Mucosa of rectum (tissue), 2 donors: ENCODE results near the gene RTCB.
"Not testable (repeated sequence)": the region's sequence is repeated elsewhere in the genome, so short reads cannot be mapped to it uniquely, and the experiment has no call there.

Experiments
- H3K27ac ChIP-seq, 2 donors: one replicate each; pipeline ENCODE4 v1.7.0; 2013; ENCODE audit warnings: inconsistent platforms in 2 of 2, low read depth in 2 of 2, low read length in 2 of 2
- H3K27me3 ChIP-seq, 2 donors: one replicate each; pipeline ENCODE4 v1.7.0; 2013; ENCODE audit warnings: low read length in 2 of 2; ENCODE audit not compliant: control insufficient read depth in 2 of 2, insufficient read depth in 2 of 2
- H3K36me3 ChIP-seq, 2 donors: one replicate each; pipeline ENCODE4 v1.7.0; 2013; ENCODE audit warnings: low read length in 2 of 2; ENCODE audit not compliant: control insufficient read depth in 2 of 2, insufficient read depth in 2 of 2
- H3K4me1 ChIP-seq, 2 donors: one replicate each; pipeline ENCODE4 v1.7.0; 2013; ENCODE audit warnings: low read length in 2 of 2, mild to moderate bottlenecking in 1 of 2; ENCODE audit not compliant: control insufficient read depth in 2 of 2, insufficient read depth in 2 of 2
- H3K4me3 ChIP-seq, 2 donors: one replicate each; pipeline ENCODE4 v1.7.0; 2013; ENCODE audit warnings: low read length in 2 of 2
- H3K9ac ChIP-seq, 2 donors: one replicate each; pipeline ENCODE4 v1.7.0; 2013; ENCODE audit warnings: low read length in 2 of 2, low read depth in 1 of 2, mild to moderate bottlenecking in 1 of 2
- H3K9me3 ChIP-seq, 2 donors: one replicate each; pipeline ENCODE4 v1.7.0; 2013; ENCODE audit warnings: low read length in 2 of 2; ENCODE audit not compliant: control insufficient read depth in 2 of 2
- donor health status: healthy.
- donor health status: Normal muscosa, but diverticular disease.

Gene RTCB

DNA sequence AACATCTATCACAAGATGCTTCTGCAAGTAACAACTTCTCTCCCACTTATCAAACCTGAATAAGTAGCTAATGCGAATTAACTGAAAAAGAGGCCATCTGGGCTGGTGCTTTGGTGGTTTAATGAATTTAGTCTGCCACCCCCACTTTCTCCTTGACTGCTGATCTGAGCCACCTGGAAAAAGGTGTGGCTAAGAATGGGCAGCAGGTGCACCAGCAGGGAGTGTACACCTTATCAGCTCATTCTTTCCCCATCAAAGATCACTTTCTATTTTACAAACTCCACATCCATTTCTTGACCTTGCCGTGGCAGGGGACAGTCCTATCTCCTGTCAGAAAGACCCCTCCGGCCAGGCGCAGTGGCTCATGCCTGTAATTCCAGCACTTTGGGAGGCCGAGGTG lies 47.8 kb downstream of the RTCB start:
- Histone ChIP-seq H3K27me3 (no peaks in the 10 kb centered on the region), H3K4me1 (no peaks in the 10 kb centered on the region), H3K9ac (no peak overlapping the region), H3K9me3 (no peaks in the 10 kb centered on the region), H3K27ac (no peak overlapping the region), H3K36me3 (no peaks in the 10 kb centered on the region), H3K4me3 (no peak overlapping the region)

DNA sequence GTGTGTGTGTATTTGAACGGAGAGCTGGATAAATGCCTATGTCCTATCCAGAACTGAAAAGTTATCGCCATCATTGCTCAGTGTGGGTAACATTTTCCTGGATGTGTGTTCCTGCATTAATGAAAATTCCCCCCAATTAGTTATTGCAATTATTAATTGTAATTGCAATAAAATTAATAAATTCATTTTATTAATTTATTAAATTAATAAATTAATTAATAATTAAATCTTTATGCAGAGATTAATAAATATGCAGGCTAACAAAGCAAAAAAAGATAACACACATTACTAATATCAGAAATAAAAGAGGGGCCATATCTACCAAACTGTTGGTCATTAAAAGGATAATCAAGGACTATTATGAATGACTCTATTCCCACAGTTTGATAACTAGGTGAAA lies 50.8 kb downstream of the RTCB start:
- no peak overlapping the region for H3K9ac ChIP-seq
- no peaks in the 10 kb centered on the region for H3K36me3 ChIP-seq
- no peaks in the 10 kb centered on the region for H3K27me3 ChIP-seq
- no peaks in the 10 kb centered on the region for H3K4me1 ChIP-seq
- no peak overlapping the region for H3K4me3 ChIP-seq
- no peaks in the 10 kb centered on the region for H3K9me3 ChIP-seq
- no peak overlapping the region for H3K27ac ChIP-seq

DNA sequence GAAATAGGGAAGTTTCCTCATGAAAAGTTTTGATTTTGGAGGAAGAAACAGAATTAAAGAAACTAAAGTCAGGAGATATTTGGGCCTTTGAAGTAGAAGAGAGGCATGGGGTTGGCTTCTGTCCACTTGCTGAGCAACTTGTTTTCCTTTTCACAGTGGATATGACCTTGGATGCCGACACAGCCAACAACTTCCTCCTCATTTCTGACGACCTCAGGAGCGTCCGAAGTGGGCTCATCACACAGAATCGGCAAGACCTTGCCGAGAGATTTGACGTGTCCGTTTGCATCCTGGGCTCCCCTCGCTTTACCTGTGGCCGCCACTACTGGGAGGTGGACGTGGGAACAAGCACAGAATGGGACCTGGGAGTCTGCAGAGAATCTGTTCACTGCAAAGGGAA lies 52.0 kb downstream of the RTCB start:
- H3K36me3 ChIP-seq, H3K27me3 ChIP-seq, H3K4me3 ChIP-seq, H3K4me1 ChIP-seq, H3K9me3 ChIP-seq, H3K27ac ChIP-seq, H3K9ac ChIP-seq: not testable (repeated sequence)

DNA sequence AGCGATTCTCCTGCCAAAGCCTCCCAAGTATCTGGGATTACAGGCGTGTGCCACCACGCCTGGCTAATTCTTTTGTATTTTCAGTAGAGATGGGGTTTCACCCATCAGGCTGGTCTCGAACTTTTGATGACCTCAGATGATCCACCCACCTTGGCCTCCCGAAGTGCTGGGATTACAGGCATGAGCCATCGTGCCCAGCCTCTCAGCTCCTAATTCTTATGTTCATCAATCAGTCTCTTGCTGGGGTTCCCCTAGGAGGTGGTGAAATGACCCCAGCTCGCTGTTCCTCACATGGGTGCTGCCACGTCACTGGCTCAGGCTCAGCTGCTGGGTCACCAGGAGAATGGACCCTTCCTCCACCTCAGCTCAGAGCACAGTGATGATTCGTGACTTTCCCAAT lies 54.5 kb downstream of the RTCB start, which contains the start of gene RFPL3:
Gene RFPL3 (plus strand): TSS at position 301 of the 400 bp plus-strand sequence. CDS start 205 bp downstream, outside the sequence.
- not testable (repeated sequence) for H3K36me3 ChIP-seq, H3K27me3 ChIP-seq, H3K27ac ChIP-seq, H3K4me1 ChIP-seq, H3K9ac ChIP-seq, H3K4me3 ChIP-seq, H3K9me3 ChIP-seq

DNA sequence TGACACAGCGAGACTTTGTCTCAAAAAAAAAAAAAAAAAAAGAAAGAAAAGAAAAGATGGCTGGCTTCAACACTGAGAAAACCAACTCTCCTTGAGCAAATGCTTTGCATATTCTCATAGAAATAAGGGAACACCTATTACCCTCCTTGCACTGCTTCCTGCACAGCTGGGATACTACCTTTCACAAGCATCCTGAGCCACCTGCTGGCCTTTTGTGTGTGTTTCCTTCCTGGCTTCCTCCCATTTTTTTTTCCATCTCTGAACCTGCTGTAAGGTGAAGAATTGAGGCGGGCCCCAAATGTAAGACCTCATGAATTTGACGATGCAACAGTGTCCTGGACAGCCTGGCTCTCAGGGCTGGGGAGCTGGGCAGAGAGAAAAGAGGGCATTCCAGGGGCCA lies 56.3 kb downstream of the RTCB start:
- no peak overlapping the region for H3K4me3 ChIP-seq
- no peak overlapping the region for H3K27ac ChIP-seq
- no peaks in the 10 kb centered on the region for H3K4me1 ChIP-seq
- no peak overlapping the region for H3K9ac ChIP-seq
- H3K9me3 ChIP-seq = no peaks in the 10 kb centered on the region
- H3K27me3 ChIP-seq = no peaks in the 10 kb centered on the region
- H3K36me3 ChIP-seq = no peaks in the 10 kb centered on the region

DNA sequence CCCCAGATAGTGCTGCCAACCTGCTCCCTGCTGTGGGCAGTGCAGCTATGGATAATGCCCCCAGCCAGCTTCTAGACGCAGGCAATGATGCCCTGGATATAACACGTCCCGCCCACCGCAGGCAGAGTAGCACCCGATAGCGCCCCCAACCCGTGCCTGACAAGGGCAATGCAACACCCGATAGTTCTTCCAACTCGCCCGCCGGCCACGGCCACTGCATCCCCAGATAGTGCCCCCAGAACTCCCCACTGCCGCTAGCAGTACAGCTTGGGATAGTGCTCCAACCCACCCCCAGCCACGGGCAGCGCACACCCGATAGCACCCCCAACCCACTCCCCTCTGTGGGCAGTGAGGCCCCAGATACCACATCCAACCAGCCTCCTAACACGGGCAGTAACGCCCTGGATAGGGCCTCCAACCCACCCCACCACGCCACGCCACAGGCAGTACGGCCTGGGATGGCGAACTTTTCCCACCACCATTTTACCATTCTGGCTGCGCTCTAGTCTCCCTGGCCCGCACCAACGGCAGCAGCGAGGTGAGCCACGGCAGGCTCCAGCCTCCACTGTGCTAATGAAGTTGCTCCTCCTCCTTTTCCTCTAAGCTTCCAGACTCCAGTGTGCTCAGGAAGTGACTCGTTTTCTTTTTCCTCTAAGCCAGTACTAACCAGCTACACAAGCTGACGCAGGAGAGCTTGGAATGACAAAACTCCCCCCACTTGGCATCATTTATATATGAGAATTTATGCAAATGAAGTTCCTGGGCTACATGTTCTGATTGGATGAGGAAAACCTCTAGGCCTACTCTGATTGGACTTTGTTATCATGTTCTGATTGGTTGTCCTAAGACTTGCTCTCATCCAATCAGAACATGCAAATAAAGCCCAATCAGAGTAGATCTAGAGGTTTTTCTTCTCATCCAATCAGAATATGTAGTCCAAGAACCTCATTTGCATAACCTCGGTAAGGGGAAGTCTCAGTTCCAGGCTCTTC lies 57.4 kb downstream of the RTCB start:
- Histone ChIP-seq H3K36me3 (no peaks in the 10 kb centered on the region), H3K9ac (no peak overlapping the region), H3K27ac (no peak overlapping the region), H3K27me3 (no peaks in the 10 kb centered on the region), H3K4me1 (no peaks in the 10 kb centered on the region), H3K9me3 (no peaks in the 10 kb centered on the region), H3K4me3 (no peak overlapping the region)

DNA sequence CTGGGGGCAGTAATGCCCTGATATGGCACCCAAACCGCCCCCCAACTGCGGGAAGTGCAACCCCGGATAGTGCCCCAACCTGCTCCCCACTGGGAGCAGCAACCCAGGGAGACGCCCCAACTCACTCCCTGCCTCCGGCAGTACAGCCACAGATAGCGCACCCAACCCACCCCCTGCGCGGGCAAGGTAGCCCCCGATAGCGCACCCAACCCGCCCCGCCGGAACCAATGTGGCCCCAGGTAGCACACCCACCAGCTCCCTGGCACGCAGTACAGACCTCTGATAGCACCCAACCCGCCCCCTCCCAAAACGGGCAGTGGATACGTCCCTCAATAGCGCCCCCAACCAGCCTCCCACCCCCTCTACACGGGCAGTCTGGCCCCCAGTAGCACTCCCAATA lies 58.2 kb downstream of the RTCB start:
- Histone ChIP-seq H3K27me3 (no peaks in the 10 kb centered on the region), H3K36me3 (no peaks in the 10 kb centered on the region), H3K27ac (no peak overlapping the region), H3K4me3 (no peak overlapping the region), H3K4me1 (no peaks in the 10 kb centered on the region), H3K9me3 (no peaks in the 10 kb centered on the region), H3K9ac (no peak overlapping the region)

DNA sequence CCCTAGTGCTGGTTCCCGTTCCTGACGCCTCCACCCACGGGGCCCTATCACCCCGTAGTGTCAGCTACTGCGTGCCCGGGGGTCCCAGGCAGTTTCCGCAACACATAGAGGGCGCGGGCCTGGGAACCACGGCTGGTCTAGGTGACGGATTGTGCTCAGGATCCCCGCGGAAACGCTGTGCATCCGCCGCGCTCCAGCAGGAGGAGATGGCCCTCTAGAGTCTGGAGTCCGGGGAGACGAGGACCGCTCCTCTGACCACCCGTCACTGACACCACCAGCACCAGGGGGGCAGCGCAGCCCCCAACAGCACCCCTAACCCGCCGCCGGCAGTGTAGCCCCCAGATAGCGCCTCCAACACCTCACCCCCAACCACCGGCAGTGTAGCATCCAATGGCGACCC lies 58.8 kb downstream of the RTCB start:
- Histone ChIP-seq H3K27ac (no peak overlapping the region), H3K4me3 (no peak overlapping the region), H3K4me1 (no peaks in the 10 kb centered on the region)

DNA sequence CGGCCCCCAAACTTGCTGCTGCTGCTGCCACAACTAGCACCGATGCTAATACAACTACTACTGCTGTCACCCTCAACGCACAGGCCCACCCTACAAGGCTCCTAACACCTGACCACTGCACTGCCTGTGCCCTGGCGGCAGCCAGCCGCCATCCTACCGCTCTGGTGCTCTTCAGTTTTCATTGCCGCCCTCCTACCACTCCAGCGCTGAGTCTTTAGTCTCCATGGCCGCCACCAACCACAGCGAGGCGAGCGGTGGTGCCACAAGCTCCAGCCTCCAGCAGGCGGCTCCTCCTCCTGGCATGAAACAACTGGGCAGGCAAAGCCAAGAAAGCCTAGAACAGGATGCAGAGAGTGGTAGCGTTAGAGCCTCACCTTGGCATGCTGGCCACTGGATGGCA lies 59.4 kb downstream of the RTCB start:
- Histone ChIP-seq H3K27ac (no peak overlapping the region), H3K9me3 (no peaks in the 10 kb centered on the region), H3K27me3 (no peaks in the 10 kb centered on the region), H3K4me3 (no peak overlapping the region), H3K9ac (no peak overlapping the region), H3K4me1 (no peaks in the 10 kb centered on the region), H3K36me3 (no peaks in the 10 kb centered on the region)

More for the DNA sequence above, 58.8 kb downstream of the RTCB start:
- Histone ChIP-seq H3K9ac (no peak overlapping the region), H3K36me3 (no peaks in the 10 kb centered on the region), H3K27me3 (no peaks in the 10 kb centered on the region), H3K9me3 (no peaks in the 10 kb centered on the region)

DNA sequence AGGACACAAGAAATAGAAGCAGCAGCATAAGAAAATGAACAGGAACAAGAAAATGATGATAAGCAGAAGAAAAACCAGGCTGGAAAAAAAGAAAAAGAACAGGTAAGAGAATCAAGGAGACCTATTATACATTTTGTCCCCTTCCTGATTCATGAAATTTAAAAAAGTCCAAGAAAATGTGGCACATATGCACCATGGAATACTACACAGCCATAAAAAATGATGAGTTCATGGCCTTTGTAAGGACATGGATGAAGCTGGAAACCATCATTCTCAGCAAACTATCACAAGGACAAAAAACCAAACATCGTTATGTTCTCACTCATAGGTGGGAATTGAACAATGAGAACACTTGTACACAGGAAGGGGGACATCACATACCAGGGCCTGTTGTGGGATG lies 60.2 kb downstream of the RTCB start:
- H3K4me1 ChIP-seq, H3K9ac ChIP-seq, H3K9me3 ChIP-seq, H3K4me3 ChIP-seq, H3K27me3 ChIP-seq, H3K36me3 ChIP-seq, H3K27ac ChIP-seq: not testable (repeated sequence)
